WTC11 (cell line): Measurements from ENCODE around the gene CDK5RAP2. TPM values are rescaled to one million over a fixed set of nuclear protein-coding genes. Genes with fewer than 3 reads are reported as not detected.

Source experiments
- ATAC-seq: fragments of 200-7000 bp; cut with Tn5 transposase; 2 replicates; pipeline ENCODE4 v1.10.0; 2021; ENCODE audit warnings: mild to moderate bottlenecking, moderate library complexity
- CTCF ChIA-PET: fragments of 300-600 bp; sonication (Branson Sonifier 250); formaldehyde crosslinking; loops from one replicate; lab custom pipeline; 2021; ENCODE audit warnings: antibody characterized with exemption; lab: Charles Lee
- POLR2A ChIA-PET: fragments of 350-600 bp; sonication (Branson Sonifier 250); formaldehyde crosslinking; loops from one replicate; lab custom pipeline; 2021; ENCODE audit warnings: antibody characterized with exemption; lab: Charles Lee
- DNase-seq: peaks from one replicate; pipeline ENCODE4 v3.0.0; 2021; ENCODE audit warnings: low spot score
- H3K27ac Mint-ChIP-seq: 2 replicates; pipeline ENCODE4 v1.8.0; 2021; ENCODE audit warnings: mixed read lengths
- H3K27me3 Mint-ChIP-seq: 2 replicates; pipeline ENCODE4 v1.8.0; 2021; ENCODE audit warnings: low read depth, mild to moderate bottlenecking, moderate library complexity, mixed read lengths
- H3K36me3 Mint-ChIP-seq: 2 replicates; pipeline ENCODE4 v1.8.0; 2021; ENCODE audit warnings: mixed read lengths
- H3K4me1 Mint-ChIP-seq: 2 replicates; pipeline ENCODE4 v1.8.0; 2022; ENCODE audit warnings: mixed read lengths
- H3K4me3 Mint-ChIP-seq: 2 replicates; pipeline ENCODE4 v1.8.0; 2021; ENCODE audit warnings: mild to moderate bottlenecking, moderate library complexity, mixed read lengths
- H3K9me3 Mint-ChIP-seq: 2 replicates; pipeline ENCODE4 v1.8.0; 2021; ENCODE audit warnings: mixed read lengths
- ARID4B ChIP-seq: sonication (generic); formaldehyde crosslinking; IDR thresholded peaks from 2 replicates; pipeline ENCODE4 v1.8.0; 2023; ENCODE audit warnings: missing genetic modification reagents, mild to moderate bottlenecking, borderline replicate concordance
- CBFB ChIP-seq: sonication (generic); formaldehyde crosslinking; IDR thresholded peaks from 2 replicates; pipeline ENCODE4 v1.8.1; 2022; ENCODE audit warnings: mild to moderate bottlenecking, low read depth, missing genetic modification reagents
- CREB1 ChIP-seq: sonication (generic); formaldehyde crosslinking; IDR thresholded peaks from 2 replicates; pipeline ENCODE4 v1.8.0; 2023; ENCODE audit warnings: mild to moderate bottlenecking, missing genetic modification reagents
- ELF4 ChIP-seq: sonication (generic); formaldehyde crosslinking; IDR thresholded peaks from 2 replicates; pipeline ENCODE4 v1.8.1; 2022; ENCODE audit warnings: low read depth, mild to moderate bottlenecking, moderate library complexity, missing genetic modification reagents
- ESRRA ChIP-seq: sonication (generic); formaldehyde crosslinking; IDR thresholded peaks from 2 replicates; pipeline ENCODE4 v1.8.1; 2022; ENCODE audit warnings: mild to moderate bottlenecking, missing genetic modification reagents, borderline replicate concordance
- JAZF1 ChIP-seq: fragments of 250-450 bp; sonication (Bioruptor Pico); IDR thresholded peaks from 2 replicates; pipeline ENCODE4 v1.9.0; 2021; ENCODE audit warnings: moderate library complexity, mild to moderate bottlenecking, inconsistent platforms
- MAX ChIP-seq: sonication (generic); formaldehyde crosslinking; IDR thresholded peaks from 2 replicates; pipeline ENCODE4 v1.8.0; 2022; ENCODE audit warnings: mild to moderate bottlenecking, missing genetic modification reagents
- MLX ChIP-seq: sonication (generic); formaldehyde crosslinking; IDR thresholded peaks from 2 replicates; pipeline ENCODE4 v1.8.1; 2023; ENCODE audit warnings: mild to moderate bottlenecking, missing genetic modification reagents, moderate library complexity
- MXD4 ChIP-seq: fragments of 250-450 bp; sonication (Bioruptor Pico); IDR thresholded peaks from 2 replicates; pipeline ENCODE4 v1.8.0; 2021; ENCODE audit warnings: mild to moderate bottlenecking, moderate library complexity, borderline replicate concordance
- NFATC4 ChIP-seq: fragments of 250-450 bp; sonication (Bioruptor Pico); IDR thresholded peaks from 2 replicates; pipeline ENCODE4 v1.9.0; 2021; ENCODE audit warnings: mild to moderate bottlenecking
- NR2C2 ChIP-seq: sonication (generic); formaldehyde crosslinking; IDR thresholded peaks from 2 replicates; pipeline ENCODE4 v1.8.0; 2022; ENCODE audit warnings: mild to moderate bottlenecking, missing genetic modification reagents
- OVOL2 ChIP-seq: fragments of 250-450 bp; sonication (Bioruptor Pico); IDR thresholded peaks from 2 replicates; pipeline ENCODE4 v1.9.0; 2021; ENCODE audit warnings: mild to moderate bottlenecking, borderline replicate concordance
- PRDM15 ChIP-seq: sonication (generic); formaldehyde crosslinking; IDR thresholded peaks from 2 replicates; pipeline ENCODE4 v1.8.0; 2022; ENCODE audit warnings: missing genetic modification reagents
- RELA ChIP-seq: sonication (generic); formaldehyde crosslinking; IDR thresholded peaks from 2 replicates; pipeline ENCODE4 v1.8.1; 2022; ENCODE audit warnings: missing genetic modification reagents, mild to moderate bottlenecking, borderline replicate concordance
- SP1 ChIP-seq: sonication (generic); formaldehyde crosslinking; conservative IDR thresholded peaks from 2 replicates; pipeline ENCODE4 v1.8.1; 2022; ENCODE audit warnings: missing genetic modification reagents
- TEAD1 ChIP-seq: sonication (generic); formaldehyde crosslinking; IDR thresholded peaks from 2 replicates; pipeline ENCODE4 v1.8.0; 2022; ENCODE audit warnings: mild to moderate bottlenecking, missing genetic modification reagents
- TEAD4 ChIP-seq: sonication (generic); formaldehyde crosslinking; IDR thresholded peaks from 2 replicates; pipeline ENCODE4 v1.8.0; 2022; ENCODE audit warnings: mild to moderate bottlenecking, missing genetic modification reagents
- ZNF219 ChIP-seq: sonication (generic); formaldehyde crosslinking; IDR thresholded peaks from 2 replicates; pipeline ENCODE4 v1.8.0; 2023; ENCODE audit warnings: missing genetic modification reagents, mild to moderate bottlenecking, borderline replicate concordance
- ZNF281 ChIP-seq: sonication (generic); formaldehyde crosslinking; IDR thresholded peaks from 2 replicates; pipeline ENCODE4 v1.8.0; 2023; ENCODE audit warnings: mild to moderate bottlenecking, missing genetic modification reagents
- ZNF416 ChIP-seq: fragments of 250-450 bp; sonication (Bioruptor Pico); IDR thresholded peaks from 2 replicates; pipeline ENCODE4 v1.9.0; 2021; ENCODE audit warnings: mild to moderate bottlenecking, inconsistent platforms
- ZNF423 ChIP-seq: fragments of 250-450 bp; sonication (Bioruptor Pico); IDR thresholded peaks from 2 replicates; pipeline ENCODE4 v2.1.2; 2022; ENCODE audit warnings: mild to moderate bottlenecking, moderate library complexity
- ZSCAN18 ChIP-seq: fragments of 250-450 bp; sonication (Bioruptor Pico); IDR thresholded peaks from 2 replicates; pipeline ENCODE4 v2.1.2; 2022; ENCODE audit warnings: mild to moderate bottlenecking, moderate library complexity
- total RNA-seq: library from RNA; stranded (reverse); gene quantifications from 3 replicates; pipeline ENCODE4 v1.2.3, GENCODE V29; 2021

The CDK5RAP2 gene
- total RNA-seq, 1 experiment from 2014 or later = 48.3 TPM

GRCh38 chr9:120435091-120435490, 144.9 kb downstream of the CDK5RAP2 start (continued):
- no peak for TF ChIP-seq NR2C2

GRCh38 chr9:120434532-120434931, 145.4 kb downstream of the CDK5RAP2 start:
- TF ChIP-seq NFATC4 (no peak), CBFB (CRISPR knock-in tag) (no peak), ZNF423 (CRISPR knock-in tag) (no peak), ELF4 (CRISPR knock-in tag) (no peak), ZNF281 (no peak), CREB1 (CRISPR knock-in tag) (no peak), PRDM15 (CRISPR knock-in tag) (no peak), TEAD1 (CRISPR knock-in tag) (no peak), SP1 (CRISPR knock-in tag) (no peak), RELA (CRISPR knock-in tag) (no peak), ZNF416 (CRISPR knock-in tag) (no peak), ZNF219 (CRISPR knock-in tag) (no peak), MAX (CRISPR knock-in tag) (no peak)
- TF ChIP-seq, all 79 proteins: peak for 0
- Mint-ChIP-seq H3K36me3 (peaks cover 38% of the 10 kb centered on the region), H3K9me3 (0 out of 2 replicates have a peak, but pooled peaks cover 2% of the 10 kb centered on the region), H3K4me3 (no peak overlapping the region), H3K27me3 (no peaks in the 10 kb centered on the region), H3K27ac (peak overlapping the region; percentile 29), H3K4me1 (no peaks in the 10 kb centered on the region)
- ChIA-PET POLR2A (no interaction called here), CTCF (no interaction called here)
- ATAC-seq = no peak
- DNase-seq = no peak

- Mint-ChIP-seq H3K4me1 (no peaks in the 10 kb centered on the region), H3K27ac (no peak overlapping the region), H3K9me3 (0 out of 2 replicates have a peak, but pooled peaks cover 3% of the 10 kb centered on the region), H3K27me3 (no peaks in the 10 kb centered on the region), H3K36me3 (peaks cover 31% of the 10 kb centered on the region), H3K4me3 (no peak overlapping the region)
- ATAC-seq = no peak
- ChIA-PET POLR2A (no interaction called here), CTCF (no interaction called here)
- no peak for DNase-seq
- TF ChIP-seq CBFB (CRISPR knock-in tag) = no peak
- no peak for TF ChIP-seq ESRRA
- no peak for TF ChIP-seq MLX
- TF ChIP-seq ZSCAN18 (CRISPR knock-in tag) = no peak
- TF ChIP-seq ELF4 (CRISPR knock-in tag) = no peak
- no peak for TF ChIP-seq MXD4 (CRISPR knock-in tag)
- TF ChIP-seq TEAD4 (CRISPR knock-in tag) = no peak
- no peak for TF ChIP-seq ARID4B (CRISPR knock-in tag)
- TF ChIP-seq OVOL2 = no peak
- TF ChIP-seq JAZF1 (CRISPR knock-in tag) = no peak
Measured at GRCh38 chr9:120433701-120434100, 146.3 kb downstream of the CDK5RAP2 start.
